ENCODE measurements around the gene AVPR1A.
"Not testable (repeated sequence)": the region's sequence is repeated elsewhere in the genome, so short reads cannot be mapped to it uniquely, and the experiment has no call there.

Gene AVPR1A

DNA sequence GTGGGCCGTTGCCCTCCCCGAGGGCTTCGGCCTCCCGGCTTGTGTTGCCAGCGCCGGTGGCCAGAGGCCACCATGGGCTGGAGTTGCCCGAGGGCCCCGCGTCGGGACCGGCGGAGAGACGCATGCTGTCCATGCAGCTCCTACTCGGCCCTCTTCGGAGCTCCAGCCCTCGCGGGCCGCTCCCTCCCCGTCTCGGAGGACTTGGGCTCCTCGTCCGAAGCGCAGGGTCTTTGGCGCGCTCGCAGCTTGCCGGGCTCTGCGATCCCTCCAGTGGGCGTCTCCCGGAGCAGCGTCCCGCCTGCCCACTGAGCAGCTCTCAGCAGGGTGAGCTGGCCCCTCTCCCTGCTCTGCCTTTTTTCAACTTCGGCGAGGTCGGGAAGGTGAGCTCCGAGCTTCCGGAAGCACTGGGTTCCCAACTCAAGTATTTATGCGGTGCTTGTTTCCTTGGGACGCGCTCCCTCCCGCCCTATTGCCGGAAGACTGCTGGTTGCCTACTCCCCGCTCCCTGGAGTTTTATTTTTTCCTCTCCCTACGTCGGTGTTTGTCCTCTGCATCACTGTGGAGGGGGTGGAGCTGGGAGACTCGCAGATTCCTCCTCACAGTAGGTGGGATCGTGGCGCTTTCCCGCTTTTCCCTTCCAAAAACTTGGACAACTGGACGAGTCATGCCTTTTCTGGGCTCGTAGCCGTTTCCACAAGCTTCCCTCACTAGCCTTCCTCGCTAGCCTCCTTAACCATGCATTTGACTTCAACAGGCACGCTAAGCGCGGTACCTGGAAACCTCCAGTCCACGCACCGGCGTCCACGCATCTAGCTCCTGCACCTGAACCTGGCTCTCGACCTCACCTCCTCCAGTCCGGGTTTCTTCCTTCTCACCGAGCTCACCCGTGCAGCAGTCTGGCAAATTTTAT is at the start of gene AVPR1A:
Gene AVPR1A, minus strand, starts transcription at position 489 of the 910 bp plus-strand sequence. Its CDS starts 365 bp downstream, at position 124.
- no peak for DNase-seq

DNA sequence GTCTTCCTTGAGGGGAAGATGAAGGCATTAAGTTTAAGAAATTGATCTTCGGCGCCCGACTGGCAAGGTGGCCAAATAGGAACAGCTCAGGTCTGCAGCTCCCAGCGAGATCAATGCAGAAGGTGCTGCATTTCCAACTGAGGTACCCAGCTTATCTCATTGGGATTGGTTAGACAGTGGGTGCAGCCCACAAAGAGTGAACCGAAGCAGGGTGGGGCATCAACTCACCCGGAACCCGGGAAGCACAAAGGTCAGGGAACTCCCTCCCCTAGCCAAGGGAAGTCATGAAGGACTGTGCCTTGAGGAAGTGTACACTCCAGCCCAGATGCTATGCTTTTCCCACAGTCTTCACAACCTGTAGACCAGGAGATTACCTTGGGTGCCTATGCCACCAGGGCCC is 45.2 kb upstream of the AVPR1A start:
- DNase-seq, result no peak

DNA sequence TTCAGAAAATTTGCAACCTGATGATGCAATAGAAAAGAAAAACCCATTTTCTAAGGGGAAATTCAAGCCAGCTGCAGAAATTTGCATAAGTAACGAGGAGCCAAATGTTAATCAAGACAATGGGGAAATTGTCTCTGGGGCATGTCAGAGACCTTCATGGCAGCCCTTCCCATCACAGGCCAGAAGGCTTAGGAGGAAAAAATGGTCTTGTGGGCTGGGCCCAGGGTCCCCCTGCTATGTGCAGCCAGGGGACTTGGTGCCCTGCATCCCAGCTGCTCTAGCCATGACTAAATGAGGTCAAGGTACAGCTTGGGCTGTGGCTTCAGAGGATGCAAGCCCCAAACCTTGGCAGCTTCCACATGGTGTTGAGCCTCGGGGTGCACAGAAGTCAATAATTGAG is 28.2 kb upstream of the AVPR1A start:
- no peak for DNase-seq

- no peak for DNase-seq
These were observed 19.3 kb upstream of the AVPR1A start for GRCh38 chr12:63170321-63170720.

- not testable (repeated sequence) for DNase-seq
These were observed 16.7 kb upstream of the AVPR1A start for GRCh38 chr12:63167741-63168140.

DNA sequence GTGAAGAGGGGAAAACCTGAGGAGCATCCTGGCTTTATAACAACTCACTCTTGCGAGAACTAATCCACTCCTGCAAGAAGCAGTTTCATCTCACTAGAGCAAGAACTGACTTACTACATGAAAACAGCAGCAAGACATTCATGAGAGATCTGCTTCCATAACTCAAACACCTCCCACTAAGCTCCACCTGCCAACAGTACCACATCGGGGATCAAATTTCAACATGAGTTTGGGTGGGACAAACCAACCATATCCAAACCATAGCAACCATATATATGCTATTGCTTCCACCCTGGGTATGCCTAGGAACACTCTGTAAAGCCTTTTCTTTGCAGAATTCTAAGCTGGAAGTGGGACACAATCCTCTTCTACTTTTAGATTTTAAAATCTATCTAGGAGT is 13.9 kb upstream of the AVPR1A start:
- no peak for DNase-seq

DNA sequence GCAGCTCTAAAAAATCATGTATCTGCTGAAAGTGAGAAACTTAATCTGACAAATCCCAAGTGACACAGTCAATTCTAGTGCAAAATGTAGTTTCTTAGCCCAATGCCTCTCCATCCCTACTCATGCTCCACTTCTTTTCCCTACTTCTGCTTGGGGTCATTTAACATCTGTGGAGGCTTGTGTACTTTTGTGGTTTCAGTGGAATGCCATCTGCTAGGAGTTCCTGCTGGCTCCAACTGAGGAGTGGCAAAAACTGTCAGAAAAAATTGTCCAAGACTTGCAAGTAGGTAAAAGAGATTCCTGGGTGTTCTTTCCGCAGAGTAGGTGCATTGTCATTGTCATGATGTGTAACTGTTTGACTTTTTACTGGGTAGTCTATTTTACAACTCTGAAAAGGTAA is 12.5 kb upstream of the AVPR1A start:
- DNase-seq, result no peak

DNA sequence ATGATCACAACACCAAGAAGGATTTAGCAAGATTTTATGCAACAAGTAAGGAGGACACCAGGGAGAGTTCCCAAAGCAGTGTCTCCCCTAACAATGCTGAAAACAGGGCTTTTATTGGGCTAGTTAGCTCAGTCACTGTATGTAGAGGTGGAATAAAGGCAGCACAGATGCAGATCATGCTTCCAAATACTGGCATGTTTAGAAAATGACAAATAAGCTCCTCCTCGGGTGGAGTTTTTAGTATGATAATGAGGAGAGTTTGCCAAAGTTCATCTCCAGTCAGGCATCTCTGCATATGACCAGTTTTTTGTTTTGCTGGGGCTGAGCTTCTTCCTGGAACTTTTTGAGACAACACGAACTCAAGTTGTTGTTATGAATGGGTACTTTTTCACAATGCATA is 4.4 kb upstream of the AVPR1A start:
- no peak for DNase-seq

GRCh38 chr12:63154560-63154959 is 3.6 kb upstream of the AVPR1A start:
- no peak for DNase-seq

DNA sequence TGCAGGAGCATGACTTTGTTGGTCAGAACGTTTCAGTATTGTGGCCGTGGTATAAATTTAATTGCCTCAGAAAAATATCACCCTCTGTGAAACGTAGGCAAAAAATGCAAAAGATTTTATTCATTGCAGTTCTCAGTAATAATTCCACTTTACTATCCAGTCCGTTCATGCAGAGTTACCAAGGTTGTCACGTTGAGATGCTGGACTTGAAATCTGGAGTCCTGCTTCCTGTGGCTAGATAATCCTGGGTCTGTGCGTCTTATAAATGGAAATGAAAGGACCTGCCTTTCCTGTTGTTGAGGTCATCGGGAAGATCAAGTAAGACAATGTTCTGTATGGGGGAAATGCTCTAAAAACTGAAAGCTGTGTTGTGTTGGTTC is 1.3 kb upstream of the AVPR1A start:
- no peak for DNase-seq

GRCh38 chr12:63151623-63152320 is 771 bp upstream of the AVPR1A start:
- DNase-seq, result peak; percentile 36

- no peak for DNase-seq
These were observed 890 bp downstream of the AVPR1A start for GRCh38 chr12:63149909-63150712.

GRCh38 chr12:63144556-63144955 is 6.4 kb downstream of the AVPR1A start:
- DNase-seq, result no peak

- DNase-seq, result no peak
These were observed 12.5 kb downstream of the AVPR1A start for GRCh38 chr12:63138488-63138887.

DNA sequence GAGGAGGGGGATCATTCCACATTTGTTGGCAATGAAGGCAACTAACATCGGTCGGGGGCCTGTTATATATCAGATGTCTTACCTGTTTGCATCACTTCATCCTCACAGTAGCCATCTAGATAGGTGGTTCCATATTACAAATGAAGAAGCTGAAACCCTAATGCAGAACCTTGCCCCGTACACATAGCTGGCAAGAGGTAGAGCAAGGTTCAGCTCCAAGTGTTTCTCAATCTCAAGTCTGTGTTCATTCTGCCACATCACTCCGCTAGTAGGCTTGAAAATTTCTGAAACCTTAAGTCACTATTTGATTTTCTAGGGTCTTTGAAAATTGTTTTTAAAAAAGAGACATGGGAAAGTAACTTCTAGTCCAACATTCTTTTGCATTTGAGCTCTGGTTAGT is 17.0 kb downstream of the AVPR1A start:
- DNase-seq, result no peak

GRCh38 chr12:63132201-63132600 is 18.8 kb downstream of the AVPR1A start:
- DNase-seq, result no peak

- no peak for DNase-seq
These were observed 21.1 kb downstream of the AVPR1A start for GRCh38 chr12:63129927-63130326.

- DNase-seq, result peak; percentile 3
These were observed 26.2 kb downstream of the AVPR1A start for GRCh38 chr12:63124778-63125177.

GRCh38 chr12:63103494-63104131 is 47.4 kb downstream of the AVPR1A start:
- DNase-seq, result peak; percentile 10

DNA sequence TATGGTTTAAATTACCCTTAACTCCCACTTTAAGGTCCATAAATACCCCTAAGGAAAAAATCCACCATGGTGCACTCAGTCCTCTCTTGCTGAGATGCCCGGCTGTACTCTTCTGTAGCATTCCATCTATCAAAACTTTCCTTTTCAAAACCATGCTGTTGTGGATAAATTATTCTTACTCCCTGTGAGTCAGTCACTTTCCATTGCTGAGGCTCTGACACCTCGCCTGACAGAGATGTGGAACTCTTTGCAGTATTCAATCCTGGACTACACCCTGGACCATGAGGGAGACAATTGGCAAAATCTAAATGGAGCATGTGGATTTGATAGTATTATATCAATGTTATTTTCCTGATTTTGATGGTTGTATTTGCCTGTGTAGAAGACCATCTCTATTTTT is 49.1 kb downstream of the AVPR1A start:
- no peak for DNase-seq

- DNase-seq, result no peak
These were observed 52.1 kb downstream of the AVPR1A start for GRCh38 chr12:63098851-63099250.

DNA sequence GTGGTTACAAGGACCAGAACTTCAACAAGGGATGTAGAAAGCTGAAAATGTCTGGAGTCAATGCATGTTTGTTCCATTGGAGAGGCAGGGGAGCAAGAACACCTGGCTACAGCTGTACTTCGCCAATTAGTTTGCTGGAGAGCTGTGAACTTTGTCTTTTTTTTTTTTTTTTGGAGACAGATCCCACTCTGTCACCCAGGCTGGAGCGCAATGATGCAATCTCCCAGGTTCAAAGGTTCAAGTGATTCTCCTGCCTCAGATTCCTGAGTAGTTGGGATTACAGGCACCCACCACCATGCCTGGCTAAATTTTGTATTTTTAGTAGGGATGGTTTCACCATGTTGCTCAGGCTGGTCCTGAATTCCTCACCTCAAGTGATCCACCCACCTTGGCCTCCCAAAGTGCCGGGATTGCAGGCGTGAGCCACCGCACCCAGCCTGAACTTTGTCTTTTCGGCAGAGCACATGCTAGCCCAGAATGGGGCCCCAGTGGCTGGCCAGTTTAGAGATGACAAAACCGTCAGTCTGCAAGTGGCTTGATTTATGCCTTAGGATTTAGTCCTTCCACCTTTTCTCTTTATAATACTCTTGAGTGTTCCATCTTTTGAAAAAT is 55.5 kb downstream of the AVPR1A start:
- no peak for DNase-seq

Data from fibroblast of skin of right quadriceps (primary cell).